HG03135 (cell line): ENCODE data around the gene RPTOR.
"Not testable (repeated sequence)": the region's sequence is repeated elsewhere in the genome, so short reads cannot be mapped to it uniquely, and the experiment has no call there.

Experiments used
- ATAC-seq: cut with Tn5 transposase; IDR thresholded peaks from one replicate; pipeline ENCODE4 v1.9.1; 2021; ENCODE audit warnings: mild to moderate bottlenecking, moderate library complexity; ENCODE audit not compliant: unreplicated experiment

The RPTOR gene

GRCh38 chr17:80738987-80739730 is 194.5 kb downstream of the RPTOR start:
- no peak for ATAC-seq

DNA sequence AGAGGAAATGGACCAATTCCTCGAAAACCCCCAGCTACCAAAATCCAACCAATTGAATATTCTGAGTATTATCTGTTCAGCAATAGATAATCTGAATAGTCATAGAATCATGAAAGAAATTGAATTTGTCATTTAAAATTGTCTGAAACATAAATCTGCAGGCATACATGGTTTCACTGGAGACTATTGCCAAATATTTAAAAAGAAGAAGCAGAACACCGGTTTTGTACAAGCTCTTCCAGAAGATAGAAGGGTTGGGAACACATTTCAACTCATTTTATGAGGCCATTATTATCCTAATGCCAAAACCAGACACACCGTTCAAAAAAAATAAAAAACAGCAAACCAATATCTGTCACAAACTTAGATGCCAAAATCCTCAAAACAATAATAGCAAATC is 195.5 kb downstream of the RPTOR start:
- no peak for ATAC-seq

GRCh38 chr17:80742091-80742490 is 197.5 kb downstream of the RPTOR start:
- no peak for ATAC-seq

DNA sequence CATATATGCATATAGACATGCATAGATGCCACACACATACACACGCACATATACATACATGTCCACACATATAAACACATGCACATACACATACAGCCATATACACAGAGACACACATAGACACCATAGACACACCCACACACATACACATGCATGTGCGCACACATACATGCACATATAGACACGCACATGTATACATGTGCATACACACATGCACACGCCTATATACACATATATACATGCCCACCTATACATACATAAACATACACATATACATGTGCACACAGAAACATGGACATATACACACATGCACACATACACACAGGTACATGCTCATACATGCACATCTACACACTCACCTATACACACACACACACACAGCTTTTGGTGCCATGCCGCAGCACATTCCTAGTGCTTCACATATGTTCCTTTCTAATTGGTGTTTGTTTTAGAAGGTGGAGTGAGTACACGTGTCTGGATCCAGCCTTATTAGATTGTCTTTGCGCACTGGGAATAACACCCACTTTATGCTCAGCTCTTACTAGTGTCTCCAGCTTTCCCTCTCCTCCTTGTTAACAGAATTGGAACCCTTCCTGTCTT is 198.0 kb downstream of the RPTOR start:
- no peak for ATAC-seq

DNA sequence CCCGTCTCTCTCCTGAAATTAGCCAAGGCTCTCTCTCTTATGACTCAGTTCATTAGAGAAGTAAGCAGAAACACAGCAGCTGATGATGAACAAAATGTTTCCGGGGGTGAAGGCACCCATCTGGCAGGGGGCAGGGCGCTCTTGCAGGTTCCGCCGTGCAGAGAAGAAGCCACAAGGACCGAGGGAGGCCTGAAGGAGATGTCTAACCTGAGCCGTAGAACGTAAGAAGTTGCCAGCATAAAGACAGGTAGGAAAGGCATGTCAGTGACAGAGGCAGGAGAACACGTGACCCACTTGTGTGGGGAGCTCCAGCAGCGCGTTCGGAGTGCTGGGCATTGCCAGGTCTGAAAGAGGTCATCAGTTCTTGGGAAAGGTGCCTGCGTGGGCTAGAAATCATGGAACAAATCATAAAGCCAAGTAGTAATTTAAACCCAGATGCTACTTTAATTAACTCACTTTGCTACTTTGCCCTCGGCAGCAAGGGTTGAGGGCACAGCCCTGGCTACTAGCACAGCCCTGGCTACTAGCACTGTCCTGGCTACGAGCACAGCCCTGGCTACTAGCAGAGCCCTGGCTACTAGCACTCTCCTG is 198.6 kb downstream of the RPTOR start:
- ATAC-seq = no peak

- not testable (repeated sequence) for ATAC-seq
These were observed 199.3 kb downstream of the RPTOR start for GRCh38 chr17:80743973-80744372.

DNA sequence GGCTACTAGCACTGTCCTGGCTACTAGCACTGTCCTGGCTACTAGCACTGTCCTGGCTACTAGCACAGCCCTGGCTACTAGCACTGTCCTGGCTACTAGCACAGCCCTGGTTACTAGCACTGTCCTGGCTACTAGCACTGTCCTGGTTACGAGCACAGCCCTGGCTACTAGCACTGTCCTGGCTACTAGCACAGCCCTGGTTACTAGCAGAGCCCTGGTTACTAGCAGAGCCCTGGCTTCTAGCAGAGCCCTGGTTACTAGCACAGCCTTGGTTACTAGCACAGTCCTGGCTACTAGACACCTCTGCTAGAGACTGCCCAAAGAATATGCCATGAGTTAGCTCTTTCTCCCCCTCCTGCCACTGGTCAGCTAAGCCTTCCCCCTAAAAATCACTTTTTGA is 200.1 kb downstream of the RPTOR start:
- ATAC-seq = not testable (repeated sequence)

GRCh38 chr17:80745183-80745582 is 200.5 kb downstream of the RPTOR start:
- no peak for ATAC-seq

GRCh38 chr17:80746262-80746935 is 201.8 kb downstream of the RPTOR start:
- no peak for ATAC-seq

GRCh38 chr17:80747469-80747868 is 202.8 kb downstream of the RPTOR start:
- no peak for ATAC-seq

DNA sequence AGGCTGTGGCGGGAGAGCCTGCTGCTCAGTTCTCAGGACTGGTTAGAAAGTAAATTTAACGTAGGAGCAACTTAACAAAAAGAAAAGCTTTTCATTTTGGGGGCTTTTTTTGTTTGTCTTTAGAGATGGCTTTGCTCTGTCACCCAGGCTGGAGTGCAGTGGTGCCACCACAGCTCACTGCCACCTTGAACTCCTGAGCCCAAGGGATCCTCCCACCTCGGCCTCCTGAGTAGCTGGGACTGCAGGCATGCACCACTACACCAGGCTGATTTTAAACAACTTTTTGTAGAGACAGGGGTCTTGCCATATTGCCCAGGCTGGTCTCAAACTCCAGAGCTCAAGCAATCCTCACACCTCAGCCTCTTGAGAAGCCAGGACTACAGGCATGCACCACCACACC is 205.0 kb downstream of the RPTOR start:
- ATAC-seq = no peak

GRCh38 chr17:80750263-80750662 is 205.6 kb downstream of the RPTOR start:
- ATAC-seq = no peak

GRCh38 chr17:80751070-80751945 is 206.7 kb downstream of the RPTOR start:
- ATAC-seq = no peak

GRCh38 chr17:80751946-80752581 is 207.4 kb downstream of the RPTOR start:
- ATAC-seq = no peak

- no peak for ATAC-seq
These were observed 209.2 kb downstream of the RPTOR start for GRCh38 chr17:80753685-80754345.

DNA sequence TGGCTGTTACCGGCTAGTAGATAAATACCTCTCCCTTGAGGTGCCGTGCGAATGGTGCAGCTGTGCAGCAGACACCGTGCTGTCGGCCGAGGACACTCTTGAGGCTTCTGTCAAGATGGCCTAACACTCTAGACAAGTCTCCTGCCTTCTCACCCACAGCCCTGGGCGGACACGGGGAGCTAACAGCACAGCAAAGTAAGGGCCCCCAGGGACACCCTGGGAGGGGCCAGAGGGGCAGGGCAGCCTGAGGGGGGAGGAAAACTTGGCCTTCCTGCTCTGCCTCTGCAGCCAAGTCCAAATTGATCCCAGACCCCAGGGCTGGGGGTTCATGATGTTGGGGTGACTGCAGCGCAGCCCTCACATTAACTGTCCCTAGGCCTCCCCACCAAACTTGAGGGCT is 210.2 kb downstream of the RPTOR start:
- ATAC-seq = no peak

- no peak for ATAC-seq
These were observed 211.2 kb downstream of the RPTOR start for GRCh38 chr17:80755650-80756405.

- ATAC-seq = no peak
These were observed 214.1 kb downstream of the RPTOR start for GRCh38 chr17:80758481-80759376.
